ENCODE data around the gene MOB1A. TPM values are rescaled to one million over a fixed set of nuclear protein-coding genes. Genes with fewer than 3 reads are reported as not detected.

Gene MOB1A
- total and polyA plus RNA-seq, 2 of the 8 experiments (the other 6 are each of a cell fraction or from before 2014, with no cell fraction given), result 21.6 to 91.7 TPM

- TF ChIP-seq CHD7 (IDR thresholded peaks at IDR 0.05; ENCODE audit: insufficient replicate concordance, low read length), result no peak
Measured at GRCh38 chr2:74212702-74213410, 34.2 kb upstream of the MOB1A start (continued).

Measured in H1 (cell line).